K562 (cell line): ENCODE measurements around the gene PTPRG. TPM values are rescaled to one million over a fixed set of nuclear protein-coding genes. Genes with fewer than 3 reads are reported as not detected.

ENCODE experiments used
- ATAC-seq: fragments of 200-7000 bp; cut with Tn5 transposase; 3 replicates; pipeline ENCODE4 v1.9.1; 2020; ENCODE audit warnings: moderate library complexity
- BruUV-seq: library from RNA; stranded (reverse); fragments of 400-500 nt; replicated peaks from 2 replicates; lab custom pipeline; 2021; lab: Mats Ljungman, UMichigan
- CTCF ChIA-PET: fragments of 300-600 bp; formaldehyde crosslinking; extraction: SDS; loops from one replicate; lab custom pipeline; 2021; ENCODE audit warnings: low intra/inter-chr PET ratio; lab: Yijun Ruan, JAX
- POLR2A ChIA-PET: fragments of 300-600, 350-650 bp; sonication (Branson Sonifier 250); formaldehyde crosslinking; extraction: SDS; loops from one replicate; lab custom pipeline; 2021; ENCODE audit warnings: antibody characterized with exemption, inconsistent platforms; lab: Yijun Ruan, JAX
- DNase-seq, 4 experiments: peaks; one replicate each; pipeline versions ENCODE4 v3.0.0 to v3.0.0-alpha.2; 2011 to 2018; ENCODE audit warnings: low spot score in 3 of 4, mixed read lengths in 3 of 4; ENCODE audit errors: extremely low read depth in 1 of 4
- FAIRE-seq: peaks from 2 replicates; lab custom pipeline; 2011; peaks lifted over from hg19 to GRCh38; lab: Jason Lieb, UNC
- H2AFZ ChIP-seq: 2 replicates; pipeline ENCODE4 v1.6.0; 2011; ENCODE audit warnings: low read depth, low read length, control low read depth, inconsistent platforms
- H3K27ac ChIP-seq: fragments of 200-600 bp; 3 replicates; pipeline ENCODE4 v1.8.0; 2011; ENCODE audit warnings: low read depth, mild to moderate bottlenecking, control low read depth, inconsistent platforms, low read length, moderate library complexity, mixed read lengths; ENCODE audit errors: extremely low read depth
- H3K27me3 ChIP-seq, 2 experiments: fragments of 300-600 bp in 1 of 2; 2 replicates in 1 of 2; 3 replicates in 1 of 2; pipeline versions ENCODE4 v1.6.0 to v1.8.0; 2011; ENCODE audit warnings: inconsistent platforms in 2 of 2, low read length in 2 of 2, mild to moderate bottlenecking in 1 of 2, mixed read lengths in 1 of 2, moderate library complexity in 1 of 2; ENCODE audit not compliant: control insufficient read depth in 2 of 2, insufficient read depth in 2 of 2
- H3K36me3 ChIP-seq: fragments of 300-600 bp; 3 replicates; pipeline ENCODE4 v1.8.0; 2011; ENCODE audit warnings: mild to moderate bottlenecking, low read length, inconsistent platforms; ENCODE audit not compliant: control insufficient read depth, insufficient read depth
- H3K4me1 ChIP-seq, 2 experiments: fragments of 200-600 bp in 1 of 2; replicated peaks in 1 of 2; 2 replicates in 1 of 2; 3 replicates in 1 of 2; pipeline versions ENCODE4 v1.5.1 to v1.8.0; 2011; ENCODE audit warnings: inconsistent platforms in 2 of 2, low read length in 2 of 2, mild to moderate bottlenecking in 1 of 2, mixed read lengths in 1 of 2, moderate library complexity in 1 of 2; ENCODE audit not compliant: control insufficient read depth in 2 of 2, insufficient read depth in 2 of 2
- H3K4me2 ChIP-seq: 2 replicates; pipeline ENCODE4 v1.6.1; 2011; ENCODE audit warnings: low read length, control low read depth, inconsistent platforms, mixed read lengths; ENCODE audit not compliant: insufficient read depth
- H3K4me3 ChIP-seq: fragments of 200-600 bp; sonication (generic), shearing (Covaris generic); 2 replicates; pipeline ENCODE4 v1.5.1; 2016; ENCODE audit warnings: control low read depth, inconsistent platforms
- H3K79me2 ChIP-seq: fragments of 200-600 bp; 3 replicates; pipeline ENCODE4 v1.8.0; 2011; ENCODE audit warnings: low read length, inconsistent platforms; ENCODE audit not compliant: control insufficient read depth, insufficient read depth
- H3K9ac ChIP-seq, 2 experiments: 2 replicates each; pipeline versions ENCODE4 v1.6.0 to v1.6.1; 2011; ENCODE audit warnings: low read depth in 2 of 2, low read length in 2 of 2, control low read depth in 1 of 2, inconsistent platforms in 1 of 2, mild to moderate bottlenecking in 1 of 2, mixed read lengths in 1 of 2; ENCODE audit not compliant: insufficient read depth in 1 of 2
- H3K9me1 ChIP-seq: one replicate; pipeline ENCODE4 v1.6.0; 2011; ENCODE audit warnings: inconsistent platforms, mild to moderate bottlenecking, low read length, moderate library complexity; ENCODE audit not compliant: control insufficient read depth, insufficient read depth
- H3K9me3 ChIP-seq: replicated peaks from 2 replicates; pipeline ENCODE4 v1.5.1; 2011; ENCODE audit warnings: low read depth, low read length, inconsistent platforms; ENCODE audit not compliant: control insufficient read depth, insufficient read depth
- H4K20me1 ChIP-seq: replicated peaks from 2 replicates; pipeline ENCODE4 v1.6.1; 2011; ENCODE audit warnings: low read length, inconsistent platforms, mixed read lengths; ENCODE audit not compliant: control insufficient read depth, insufficient read depth
- CREBBP ChIP-seq: IDR thresholded peaks from one replicate; pipeline ENCODE4 v1.6.1; 2012; ENCODE audit warnings: low read depth, mild to moderate bottlenecking, control low read depth, inconsistent platforms, low read length
- CTBP1 ChIP-seq: fragments of 450-650 bp; IDR thresholded peaks from 2 replicates; pipeline ENCODE4 v1.6.1; 2016; ENCODE audit warnings: borderline replicate concordance
- MED1 ChIP-seq: sonication (generic); formaldehyde crosslinking; IDR thresholded peaks from 2 replicates; pipeline ENCODE4 v1.8.1; 2023; ENCODE audit warnings: missing genetic modification reagents, borderline replicate concordance
- WGBS: fragments of 100-300 bp; shearing (Covaris generic); methylation state at CpG from one replicate; pipeline ENCODE4 v1.1.6; 2016; ENCODE audit warnings: low coverage, mixed read lengths; ENCODE audit not compliant: insufficient coverage; ENCODE audit errors: missing lambda C conversion rate; 5-methylcytosine and 5-hydroxymethylcytosine counted together
- in situ Hi-C: fragments of 300-500 bp; cut with MboI; formaldehyde crosslinking; loops from 4 replicates; pipeline ENCODE4 v1.15.0; 2018; ENCODE audit warnings: inconsistent platforms, mixed read lengths
- intact Hi-C: fragments of 100-400 bp; cut with micrococcal nuclease; formaldehyde crosslinking; loops from 2 replicates; pipeline ENCODE4 v1.14.2; 2022
- polyA plus RNA-seq, 8 experiments: library from polyadenylated mRNA; depleted of rRNA in 4 of 8; stranded (reverse) in 5 of 8; unstranded in 3 of 8; fragments of >200 nt; fragmentation: Nextera tagmentation in 2 of 8; fragmentation: Illumina TruSeq in 1 of 8; extraction: Ambion mirVana in 2 of 8; extraction: Trizol in 1 of 8; gene quantifications; 2 replicates each; pipeline versions ENCODE4 v1.2.1 to v1.2.3, GENCODE V29; 2011 to 2014; ENCODE audit warnings: inconsistent platforms in 1 of 8, missing spikeins in 1 of 8
- total RNA-seq, 7 experiments: library from RNA; depleted of rRNA in 6 of 7; stranded (reverse); fragments of >200 nt in 6 of 7; fragmentation: Illumina TruSeq in 2 of 7; extraction: Trizol in 2 of 7; gene quantifications; 2 replicates each; pipeline versions ENCODE4 v1.2.1 to v1.2.3, GENCODE V29; 2011 to 2021; ENCODE audit warnings: low replicate concordance in 1 of 7

Gene PTPRG
- total and polyA plus RNA-seq, 9 of the 15 experiments (the other 6 are each of a cell fraction or from before 2014, with no cell fraction given) = 0.16 TPM; not detected in 8

GRCh38 chr3:62175161-62175560, 613.8 kb downstream of the PTPRG start:
- TF ChIP-seq CTBP1 (no peak), CREBBP (no peak)
- ATAC-seq (no peak), FAIRE-seq (no peak), DNase-seq (no peak)
- no peaks in the 10 kb centered on the region for H3K27me3 ChIP-seq
- H3K9me1 ChIP-seq = no peaks in the 10 kb centered on the region
- CTCF ChIA-PET = no interaction called here
- no peaks in the 10 kb centered on the region for H4K20me1 ChIP-seq
- no TSS peak for BruUV-seq
- no peak overlapping the region for H3K4me3 ChIP-seq
- POLR2A ChIA-PET = no interaction called here
- H2AFZ ChIP-seq = no peak overlapping the region
- H3K4me2 ChIP-seq = no peak overlapping the region
- H3K27ac ChIP-seq = no peak overlapping the region
- intact Hi-C loops (no loop called here), in situ Hi-C loops (no loop called here)
- H3K9ac ChIP-seq = no peak overlapping the region
- no peaks in the 10 kb centered on the region for H3K4me1 ChIP-seq
- no peaks in the 10 kb centered on the region for H3K36me3 ChIP-seq
- no peaks in the 10 kb centered on the region for H3K79me2 ChIP-seq
- WGBS = 0% methylated on average over 6 of the region's 6 CpGs
- no peaks in the 10 kb centered on the region for H3K9me3 ChIP-seq

GRCh38 chr3:62178032-62178431, 616.7 kb downstream of the PTPRG start:
- Histone ChIP-seq H3K27me3 (no peaks in the 10 kb centered on the region), H3K9me1 (no peaks in the 10 kb centered on the region), H3K27ac (no peak overlapping the region), H3K4me3 (no peak overlapping the region), H3K9me3 (no peaks in the 10 kb centered on the region), H3K36me3 (no peaks in the 10 kb centered on the region), H3K4me1 (no peaks in the 10 kb centered on the region), H3K9ac (no peak overlapping the region), H4K20me1 (no peaks in the 10 kb centered on the region), H2AFZ (no peak overlapping the region), H3K79me2 (no peaks in the 10 kb centered on the region), H3K4me2 (no peak overlapping the region)
- POLR2A ChIA-PET = no interaction called here
- no peak for TF ChIP-seq MED1 (CRISPR knock-in tag)
- DNase-seq = no peak
- CTCF ChIA-PET = no interaction called here
- no peak for ATAC-seq
- no TSS peak for BruUV-seq
- intact Hi-C loops (no loop called here), in situ Hi-C loops (no loop called here)
- FAIRE-seq = no peak
